GM18858 (cell line): ENCODE results near the gene CLEC5A.
"Not testable (repeated sequence)": the region's sequence is repeated elsewhere in the genome, so short reads cannot be mapped to it uniquely, and the experiment has no call there.

Experiments used
- ATAC-seq: cut with Tn5 transposase; IDR thresholded peaks from one replicate; pipeline ENCODE4 v1.9.1; 2021; ENCODE audit not compliant: unreplicated experiment

Gene CLEC5A

GRCh38 chr7:141949451-141949850 is 2.7 kb upstream of the CLEC5A start:
- no peak for ATAC-seq

DNA sequence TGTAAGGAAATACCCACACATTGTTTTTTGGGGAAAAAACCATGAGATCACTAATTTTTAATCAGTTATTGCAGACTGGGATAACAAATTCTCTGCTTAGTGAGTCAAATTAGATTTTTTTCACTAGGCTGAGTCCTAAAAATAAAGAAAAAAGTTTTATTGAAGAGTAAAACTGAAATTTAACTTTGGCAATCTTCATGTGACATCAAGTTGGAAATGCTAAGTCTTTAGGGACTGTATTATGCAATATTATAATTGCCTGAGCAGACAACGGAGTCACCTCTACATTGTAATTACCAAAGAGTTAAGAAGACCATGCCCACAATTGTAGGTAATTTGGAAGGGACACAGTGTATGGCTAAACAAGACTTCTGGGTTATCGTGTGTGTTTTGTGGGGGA is 2.2 kb upstream of the CLEC5A start:
- no peak for ATAC-seq

- ATAC-seq = no peak
These were observed 1.4 kb downstream of the CLEC5A start for GRCh38 chr7:141945356-141945755.

DNA sequence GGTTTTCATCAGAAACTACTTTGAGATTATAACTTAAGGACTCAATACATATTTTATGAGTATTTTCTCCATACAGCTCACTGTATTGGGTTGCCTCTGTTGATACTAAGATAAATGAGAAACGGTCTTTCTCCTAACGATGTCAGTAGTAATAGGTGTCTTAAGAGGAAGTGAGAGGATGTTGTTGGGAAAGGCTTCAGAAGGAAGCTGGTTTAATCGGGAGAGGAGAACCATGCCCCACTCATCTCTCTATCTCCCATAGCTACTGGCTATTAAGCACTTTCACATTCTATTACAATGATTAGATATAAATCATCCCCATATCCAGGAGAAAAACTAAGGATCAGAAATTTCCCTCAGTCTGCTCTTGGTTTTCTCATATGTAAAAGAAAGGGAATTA is 2.0 kb downstream of the CLEC5A start:
- no peak for ATAC-seq

- ATAC-seq = no peak
These were observed 2.9 kb downstream of the CLEC5A start for GRCh38 chr7:141943846-141944245.

- no peak for ATAC-seq
These were observed 5.7 kb downstream of the CLEC5A start for GRCh38 chr7:141941075-141941474.

DNA sequence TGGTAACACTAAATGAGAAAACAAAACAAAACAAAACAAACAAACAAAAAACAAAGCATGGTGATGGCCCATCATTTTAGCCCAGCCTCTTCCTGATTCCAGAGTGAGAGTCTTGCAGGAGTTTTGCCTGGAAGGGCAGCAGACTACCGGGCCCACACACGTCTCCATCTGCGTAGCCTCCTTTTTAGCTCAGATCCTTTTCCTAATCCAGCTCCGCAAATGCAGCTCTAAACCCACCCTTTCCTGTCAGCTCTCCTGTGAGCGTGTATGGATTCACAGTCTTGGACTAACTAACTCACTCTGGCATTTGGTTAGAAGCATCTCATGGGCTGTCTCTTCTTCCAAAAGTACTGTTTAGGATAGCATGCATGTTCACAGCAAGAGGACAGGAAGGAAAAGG is 16.6 kb downstream of the CLEC5A start:
- ATAC-seq = no peak

DNA sequence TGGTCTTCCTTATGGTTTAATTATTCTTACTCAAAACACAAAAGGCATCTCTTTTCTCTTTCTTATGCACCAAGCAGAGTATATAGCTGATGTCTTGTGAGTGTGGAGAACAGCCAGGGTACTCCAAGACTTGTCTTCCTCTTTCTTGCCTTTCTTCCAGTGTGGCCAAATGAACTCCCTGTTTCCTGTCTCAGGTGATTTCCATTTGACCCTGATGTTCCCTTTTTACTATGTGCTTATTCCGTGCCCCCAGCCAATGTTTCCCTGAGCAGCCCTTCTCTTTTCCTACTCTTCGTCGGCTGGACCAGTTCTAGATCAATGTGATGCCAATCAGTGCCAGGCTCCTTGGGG is 18.0 kb downstream of the CLEC5A start:
- no peak for ATAC-seq

- ATAC-seq = no peak
These were observed 18.5 kb downstream of the CLEC5A start for GRCh38 chr7:141928146-141928844.

DNA sequence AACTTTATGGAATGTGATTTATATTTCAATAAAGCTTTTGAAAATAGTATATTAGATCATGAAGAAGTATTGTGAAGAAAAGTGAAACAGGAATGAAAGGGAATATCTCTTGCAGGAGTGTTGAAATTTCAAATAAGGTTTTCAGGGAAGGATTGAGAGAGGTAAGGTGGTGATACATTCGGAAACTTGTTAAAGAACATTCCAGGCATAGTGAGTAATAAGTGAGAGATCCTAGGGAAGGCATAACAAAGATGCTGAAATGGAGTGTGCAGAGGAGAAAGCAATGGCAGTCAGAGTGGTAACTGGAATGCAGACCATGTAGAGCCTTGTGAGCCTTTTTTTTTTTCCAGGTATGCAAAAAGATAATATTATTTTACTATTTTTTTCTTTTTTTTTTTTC is 26.5 kb downstream of the CLEC5A start:
- no peak for ATAC-seq

- no peak for ATAC-seq
These were observed 30.7 kb downstream of the CLEC5A start, which contains the start of gene OR9A4 for GRCh38 chr7:141916099-141916498. Gene OR9A4, plus strand, starts transcription at chr7:141916399. Its CDS starts 2,477 bp downstream, at chr7:141918876.

DNA sequence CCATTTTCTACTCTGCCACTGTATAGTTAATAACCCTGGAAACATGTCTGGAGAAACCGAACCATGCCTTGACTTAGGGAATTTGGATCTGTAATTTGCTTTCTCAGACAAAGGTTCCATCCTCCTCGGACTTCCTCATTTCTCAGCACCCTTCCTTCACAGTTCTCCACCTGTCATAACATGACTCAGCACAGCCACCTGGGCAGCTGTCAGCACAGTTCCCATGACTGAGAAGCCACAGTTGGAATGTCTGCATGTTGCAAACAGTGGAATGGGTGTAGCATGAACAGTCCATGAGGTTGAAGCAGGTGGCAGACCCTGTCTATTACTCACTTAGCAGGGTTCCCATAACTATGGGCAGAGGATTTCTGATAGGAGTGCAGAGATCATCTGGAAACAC is 31.2 kb downstream of the CLEC5A start:
- no peak for ATAC-seq

DNA sequence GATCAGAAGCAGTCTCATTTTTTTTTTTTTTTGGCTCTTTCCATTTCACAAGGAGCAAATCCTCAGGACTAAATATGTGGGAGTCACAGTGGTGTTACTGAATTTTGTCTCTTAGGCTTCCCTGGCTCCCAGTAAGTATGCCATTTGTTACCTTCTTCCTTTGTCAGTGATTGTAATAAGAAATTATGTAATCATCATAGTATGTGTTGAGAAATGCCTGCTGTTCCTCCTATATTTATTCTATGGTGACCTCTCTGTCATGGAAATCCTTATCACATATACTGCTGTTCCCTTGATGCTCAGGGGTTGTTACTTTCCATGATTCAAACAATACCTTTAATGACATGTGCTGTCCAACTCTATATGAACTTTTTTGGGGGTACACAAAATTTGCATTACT is 35.4 kb downstream of the CLEC5A start:
- no peak for ATAC-seq

GRCh38 chr7:141906285-141906684 is 40.5 kb downstream of the CLEC5A start:
- ATAC-seq = no peak

DNA sequence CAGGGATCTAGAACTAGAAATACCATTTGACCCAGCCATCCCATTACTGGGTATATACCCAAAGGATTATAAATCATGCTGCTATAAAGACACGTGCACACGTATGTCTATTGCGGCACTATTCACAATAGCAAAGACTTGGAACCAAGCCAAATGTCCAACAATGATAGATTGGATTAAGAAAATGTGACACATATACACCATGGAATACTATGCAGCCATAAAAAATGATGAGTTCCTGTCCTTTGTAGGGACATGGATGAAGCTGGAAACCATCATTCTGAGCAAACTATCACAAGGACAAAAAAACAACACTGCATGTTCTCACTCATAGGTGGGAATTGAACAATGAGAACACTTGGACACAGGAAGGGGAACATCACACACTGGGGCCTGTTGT is 47.4 kb downstream of the CLEC5A start:
- ATAC-seq = not testable (repeated sequence)

GRCh38 chr7:141891336-141891735 is 55.4 kb downstream of the CLEC5A start:
- no peak for ATAC-seq

DNA sequence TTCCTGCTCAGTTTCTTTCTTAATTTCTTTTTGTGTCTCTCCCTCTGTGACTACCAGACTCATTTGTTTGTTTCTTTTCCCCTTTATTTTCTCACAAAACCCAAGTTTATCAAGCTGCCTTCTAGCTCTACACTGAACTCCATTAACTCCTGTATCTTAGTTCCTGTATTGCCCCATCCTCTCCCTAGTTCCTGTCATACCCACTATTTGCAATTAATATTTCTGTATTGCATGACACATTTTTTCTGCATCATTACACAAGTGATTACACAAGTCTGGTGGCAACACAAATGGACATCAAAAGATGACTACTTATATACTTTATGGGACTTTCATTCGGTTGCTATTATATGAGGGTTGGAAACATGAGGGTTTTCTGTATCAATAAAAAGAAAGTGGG is 57.5 kb downstream of the CLEC5A start:
- no peak for ATAC-seq

DNA sequence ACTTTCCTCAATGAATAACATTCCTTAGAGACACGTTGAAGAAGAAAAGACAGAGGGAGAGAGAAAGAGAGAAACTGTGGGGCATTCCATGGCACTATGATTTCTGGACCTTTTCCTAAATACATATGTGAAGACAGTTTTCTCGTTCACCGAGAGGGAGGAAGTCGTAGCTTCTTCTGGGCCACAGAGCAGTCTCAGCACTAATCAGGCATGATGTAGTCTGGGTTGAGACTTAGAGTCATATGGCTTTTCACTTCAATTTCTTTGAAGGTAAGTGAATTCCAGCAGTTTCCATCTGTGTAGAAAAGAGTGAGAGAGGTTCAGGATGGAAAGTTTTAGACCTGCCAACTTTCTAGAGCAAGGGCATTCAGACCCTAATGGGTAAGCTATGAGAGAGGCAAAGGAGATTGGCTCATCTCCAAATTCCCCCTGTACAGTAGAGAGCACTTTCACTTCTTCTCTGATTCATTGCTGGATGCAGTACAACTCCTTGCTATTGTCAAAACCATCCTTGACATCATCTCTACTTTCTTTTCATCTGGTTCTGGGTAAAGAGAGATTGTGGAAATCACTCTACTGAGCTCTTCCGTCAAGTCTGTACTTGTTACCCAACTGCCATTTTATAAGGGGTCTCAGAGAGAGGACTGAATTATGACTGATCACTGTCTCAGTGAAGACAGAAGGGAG is 62.1 kb downstream of the CLEC5A start:
- ATAC-seq = peak; percentile 90

- no peak for ATAC-seq
These were observed 65.8 kb downstream of the CLEC5A start for GRCh38 chr7:141880960-141881359.

DNA sequence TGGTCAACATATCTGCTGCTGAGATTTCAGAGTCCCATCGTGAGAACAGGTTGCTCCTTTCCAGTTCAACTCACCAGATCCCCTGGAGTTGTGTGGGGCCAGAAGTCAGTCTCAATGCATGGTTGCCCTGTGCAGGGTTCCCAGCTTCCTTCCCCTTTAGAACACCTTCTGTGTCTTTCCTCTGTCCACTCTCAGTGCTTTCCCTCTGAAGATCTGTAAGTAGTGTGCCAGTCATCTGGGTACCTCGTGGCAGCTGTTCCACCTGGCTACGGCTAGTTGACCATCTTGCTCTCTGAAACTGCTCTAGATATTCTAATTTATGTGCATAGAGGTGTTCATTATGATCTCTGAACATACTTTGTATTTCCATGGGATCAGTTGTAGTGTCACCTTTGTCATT is 69.4 kb downstream of the CLEC5A start:
- ATAC-seq = no peak
